ENCODE measurements around the gene KRI1.
"Not testable (repeated sequence)": the region's sequence is repeated elsewhere in the genome, so short reads cannot be mapped to it uniquely, and the experiment has no call there.

Gene KRI1

GRCh38 chr19:10575011-10575716 lies 9.4 kb upstream of the KRI1 start:
- DNase-seq (ENCODE audit: low spot score) = no peak

GRCh38 chr19:10574462-10574861 lies 8.7 kb upstream of the KRI1 start:
- DNase-seq (ENCODE audit: low spot score) = no peak

DNA sequence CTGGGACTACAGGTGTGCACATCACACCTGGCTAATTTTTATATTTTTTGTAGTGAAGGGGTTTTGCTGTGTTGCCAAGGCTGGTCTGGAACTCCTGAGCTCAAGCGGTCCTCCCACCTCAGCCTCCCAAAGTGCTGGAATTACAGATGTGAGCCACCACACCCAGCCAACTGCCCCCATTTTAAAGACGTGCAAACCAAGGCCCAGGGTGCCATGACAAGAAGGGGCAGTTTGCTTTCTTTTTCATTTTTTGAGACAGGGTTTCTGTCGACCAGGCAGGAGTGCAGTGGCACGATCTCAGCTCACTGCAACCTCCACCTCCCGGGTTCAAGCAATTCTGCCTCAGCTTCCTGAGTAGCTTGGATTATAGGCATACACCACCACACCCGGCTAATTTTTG lies 8.0 kb upstream of the KRI1 start:
- not testable (repeated sequence) for DNase-seq (ENCODE audit: low spot score)

DNA sequence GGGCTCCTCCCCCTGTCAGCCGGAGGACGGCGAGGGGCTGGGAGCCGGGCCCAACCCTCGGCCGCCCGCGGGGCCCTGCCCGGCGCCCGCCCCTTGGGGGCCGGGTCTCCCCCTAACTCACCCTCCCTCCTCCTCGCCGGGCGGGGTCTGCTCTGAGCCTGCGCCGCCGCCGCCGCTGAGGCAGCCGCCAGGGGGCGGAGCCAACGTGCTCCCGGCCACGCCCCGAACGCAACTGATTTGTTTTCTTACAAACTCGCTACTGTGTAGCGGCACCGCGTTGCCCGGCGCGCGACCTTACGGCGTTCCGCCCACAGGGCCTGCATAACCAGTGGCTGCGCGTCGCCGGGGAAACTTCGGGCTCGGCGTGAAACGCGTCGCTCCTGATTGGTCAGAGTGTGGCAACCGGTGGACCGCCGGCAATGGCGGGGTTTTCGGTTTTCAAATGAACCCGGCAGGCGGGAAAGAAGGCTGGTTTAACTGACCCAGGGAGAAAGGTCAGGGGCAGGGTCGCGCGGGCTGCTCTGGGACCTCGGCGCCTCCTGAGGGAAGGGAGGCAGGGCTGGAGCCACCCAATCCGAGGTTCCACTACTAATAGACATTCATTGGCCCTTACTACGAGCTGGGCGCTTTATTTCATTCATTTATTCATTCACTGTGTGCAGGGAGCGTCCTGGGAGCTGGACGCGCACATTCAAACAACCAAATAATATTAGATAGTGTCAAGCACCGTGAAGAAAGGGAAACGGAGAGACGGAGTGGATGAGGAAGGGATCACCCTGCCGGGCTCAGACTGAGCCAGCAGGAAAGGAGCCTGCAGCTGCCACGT lies 3.2 kb upstream of the KRI1 start, which contains the start of gene CDKN2D:
Gene CDKN2D, minus strand, starts transcription at position 154 of the 826 bp plus-strand sequence. CDS start 326 bp downstream, outside the sequence.
- peak; percentile 85 for DNase-seq (ENCODE audit: low spot score)

- DNase-seq (ENCODE audit: low spot score) = no peak
Observed at GRCh38 chr19:10568062-10568825, 2.4 kb upstream of the KRI1 start.

DNA sequence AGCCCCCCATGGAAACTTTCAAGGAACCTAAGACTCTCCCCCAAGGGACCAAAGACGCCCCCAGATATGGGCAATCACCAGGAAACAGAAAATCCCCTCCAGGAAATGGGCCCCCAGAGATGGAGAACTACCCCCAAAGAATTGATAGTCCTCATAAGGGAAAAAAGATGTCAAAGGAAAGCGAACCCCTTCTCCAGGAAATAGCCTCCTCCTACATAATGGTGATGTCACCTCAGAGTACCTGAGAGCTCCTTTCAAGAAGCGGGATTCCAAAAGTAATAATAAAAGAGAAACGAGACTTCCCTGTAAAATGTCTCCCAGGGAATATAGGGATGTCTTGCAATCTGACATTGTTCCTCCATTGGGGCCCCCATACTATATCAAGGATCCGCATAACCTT lies 1.8 kb upstream of the KRI1 start:
- DNase-seq (ENCODE audit: low spot score) = no peak

- DNase-seq (ENCODE audit: low spot score) = no peak
Observed at GRCh38 chr19:10566658-10567410, 1.0 kb upstream of the KRI1 start.

GRCh38 chr19:10566408-10566657 lies 523 bp upstream of the KRI1 start:
- no peak for DNase-seq (ENCODE audit: low spot score)

DNA sequence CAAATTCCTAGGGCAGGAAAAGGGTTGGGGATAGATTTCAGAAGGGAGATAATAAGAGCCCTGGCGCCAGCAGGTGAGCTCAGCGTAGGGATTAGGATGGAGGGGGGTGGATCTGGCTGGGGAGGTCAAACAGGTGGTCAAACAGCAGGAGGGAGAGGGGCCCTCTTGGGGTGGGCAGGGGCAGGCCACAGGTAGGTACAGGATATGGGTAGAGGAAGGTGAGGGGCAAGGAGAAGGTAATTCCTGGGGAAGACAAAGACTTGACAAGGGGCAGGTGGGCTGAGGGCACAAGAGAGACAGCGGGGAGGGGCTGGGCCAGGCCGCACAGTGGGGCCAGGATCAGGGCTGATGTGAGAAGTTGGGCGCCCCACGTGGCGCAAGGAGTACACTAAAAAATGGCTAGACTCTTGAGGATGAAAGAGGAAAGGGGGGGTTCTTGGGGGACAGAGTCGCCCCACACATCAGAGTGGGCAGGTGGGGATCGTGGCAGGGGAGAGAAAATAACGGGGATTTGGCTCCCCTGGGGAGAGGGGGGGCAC lies 713 bp downstream of the KRI1 start:
- DNase-seq (ENCODE audit: low spot score) = peak; percentile 86

- DNase-seq (ENCODE audit: low spot score) = no peak
Observed at GRCh38 chr19:10562609-10563008, 3.2 kb downstream of the KRI1 start.

DNA sequence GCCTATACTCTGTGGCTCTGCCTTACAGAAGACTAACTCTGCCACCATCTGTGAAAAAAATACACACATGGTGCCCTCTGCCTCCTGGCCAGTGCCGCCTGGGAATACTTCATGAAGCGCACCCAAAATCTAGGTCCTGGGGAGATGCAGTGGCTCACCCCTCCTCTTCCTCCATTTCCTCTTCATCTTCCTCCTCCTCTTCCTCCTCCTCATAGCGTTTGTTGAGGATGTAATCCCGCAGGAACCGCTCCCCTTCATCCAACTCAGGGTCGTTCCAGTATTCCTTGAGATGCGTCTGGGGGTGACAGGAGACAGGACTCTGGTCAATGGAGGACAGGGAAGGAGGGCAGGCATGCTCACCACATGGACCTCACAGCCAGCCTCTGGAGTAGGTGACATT lies 5.7 kb downstream of the KRI1 start:
- no peak for DNase-seq (ENCODE audit: low spot score)

GRCh38 chr19:10557603-10558197 lies 8.1 kb downstream of the KRI1 start:
- no peak for DNase-seq (ENCODE audit: low spot score)

- DNase-seq (ENCODE audit: low spot score) = no peak
Observed at GRCh38 chr19:10555610-10555973, 10.2 kb downstream of the KRI1 start.

GRCh38 chr19:10554760-10555609 lies 10.8 kb downstream of the KRI1 start:
- no peak for DNase-seq (ENCODE audit: low spot score)

DNA sequence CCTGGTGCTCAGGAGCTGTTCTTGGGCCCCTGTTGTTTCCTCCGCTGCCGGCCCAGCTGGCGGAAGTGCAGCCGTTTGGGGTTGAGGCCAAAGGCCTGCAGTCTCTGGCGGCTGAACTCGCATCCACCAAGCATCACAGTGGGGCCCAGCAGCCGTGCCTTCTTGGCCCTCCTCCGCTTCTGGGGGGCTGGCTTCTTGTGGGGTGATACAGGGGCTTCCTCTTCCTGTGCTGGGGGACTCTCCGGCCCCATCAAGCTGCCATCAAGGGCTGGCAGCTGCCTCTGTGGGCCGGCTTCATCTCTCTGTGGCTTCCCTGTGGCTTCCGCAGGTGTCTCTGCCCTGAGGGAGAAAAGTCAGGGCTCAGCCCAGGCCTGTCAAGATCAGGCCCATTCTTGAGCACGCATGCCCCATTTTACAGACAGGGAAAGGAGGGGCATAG lies 11.8 kb downstream of the KRI1 start:
- DNase-seq (ENCODE audit: low spot score) = no peak

GRCh38 chr19:10553087-10553667 lies 12.6 kb downstream of the KRI1 start:
- no peak for DNase-seq (ENCODE audit: low spot score)

GRCh38 chr19:10552510-10553053 lies 13.2 kb downstream of the KRI1 start:
- DNase-seq (ENCODE audit: low spot score) = peak; percentile 84

DNA sequence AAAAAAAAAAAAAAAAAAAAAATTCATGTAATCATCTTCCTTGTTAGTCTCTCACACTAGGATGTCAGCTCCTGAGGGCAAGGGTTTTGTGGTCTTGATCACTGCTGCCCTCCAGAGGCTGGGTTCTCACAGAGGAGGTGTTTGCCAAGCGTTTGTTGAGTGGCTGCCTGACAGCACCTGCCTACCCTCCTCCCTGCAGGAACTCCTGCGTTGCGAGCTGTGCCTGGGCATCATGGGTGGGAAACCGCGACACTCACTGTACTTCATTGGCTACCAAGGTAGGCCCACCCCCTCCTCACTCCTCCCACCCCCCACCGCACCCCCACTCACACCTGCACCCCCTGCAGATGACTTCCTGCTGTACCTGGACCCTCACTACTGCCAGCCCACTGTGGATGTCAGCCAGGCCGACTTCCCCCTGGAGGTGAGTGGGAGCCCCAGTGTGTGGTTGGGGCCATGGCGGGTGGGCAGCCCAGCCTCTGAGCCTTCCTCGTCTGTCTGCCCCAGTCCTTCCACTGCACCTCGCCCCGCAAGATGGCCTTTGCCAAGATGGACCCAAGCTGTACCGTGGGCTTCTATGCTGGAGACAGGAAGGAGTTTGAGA lies 14.0 kb downstream of the KRI1 start:
- DNase-seq (ENCODE audit: low spot score) = no peak

GRCh38 chr19:10551006-10551405 lies 14.8 kb downstream of the KRI1 start:
- DNase-seq (ENCODE audit: low spot score) = not testable (repeated sequence)

All from iPS-NIHi11 (cell line).